A673 (cell line): ENCODE data around the gene NES. TPM values are rescaled to one million over a fixed set of nuclear protein-coding genes. Genes with fewer than 3 reads are reported as not detected.

ENCODE experiments used
- BruUV-seq: library from RNA; stranded (reverse); fragments of 400-500 nt; replicated peaks from 2 replicates; lab custom pipeline; 2021; lab: Mats Ljungman, UMichigan
- CTCF ChIA-PET: fragments of 300-600 bp; sonication (Branson Sonifier 250); formaldehyde crosslinking; loops from one replicate; lab custom pipeline; 2022; ENCODE audit warnings: antibody characterized with exemption; lab: Charles Lee
- POLR2A ChIA-PET: fragments of 300-600 bp; sonication (Branson Sonifier 250); formaldehyde crosslinking; loops from one replicate; lab custom pipeline; 2022; ENCODE audit warnings: antibody characterized with exemption; ENCODE audit not compliant: low non-redundant PET; lab: Charles Lee
- DNase-seq: peaks from one replicate; pipeline ENCODE4 v3.0.0-alpha.2; 2015; ENCODE audit warnings: low spot score
- H3K27ac ChIP-seq: fragments of 200-600 bp; sonication (generic); 2 replicates; pipeline ENCODE4 v1.5.1; 2016; ENCODE audit warnings: mixed run types, low read depth, mild to moderate bottlenecking, mixed read lengths, antibody characterized with exemption, low read length; ENCODE audit not compliant: poor library complexity, severe bottlenecking
- H3K27me3 ChIP-seq: fragments of 200-600 bp; sonication (generic); replicated peaks from 2 replicates; pipeline ENCODE4 v1.6.1; 2017; ENCODE audit warnings: mixed run types, low read depth, mild to moderate bottlenecking, mixed read lengths, antibody characterized with exemption, low read length; ENCODE audit not compliant: insufficient read depth, poor library complexity
- H3K36me3 ChIP-seq: fragments of 200-600 bp; sonication (generic); 2 replicates; pipeline ENCODE4 v1.6.1; 2016; ENCODE audit warnings: mixed run types, mild to moderate bottlenecking, mixed read lengths, antibody characterized with exemption, low read length; ENCODE audit not compliant: insufficient read depth, poor library complexity, severe bottlenecking
- H3K4me1 ChIP-seq: fragments of 200-600 bp; sonication (generic); 2 replicates; pipeline ENCODE4 v1.6.1; 2017; ENCODE audit warnings: mixed run types, mild to moderate bottlenecking, mixed read lengths, antibody characterized with exemption, low read length; ENCODE audit not compliant: insufficient read depth, poor library complexity, severe bottlenecking
- H3K4me3 ChIP-seq: fragments of 200-600 bp; sonication (generic); 2 replicates; pipeline ENCODE4 v1.5.1; 2016; ENCODE audit warnings: low read depth, mixed run types, mild to moderate bottlenecking, mixed read lengths, low read length; ENCODE audit not compliant: poor library complexity, severe bottlenecking
- H3K9me3 ChIP-seq: fragments of 200-600 bp; sonication (generic); 2 replicates; pipeline ENCODE4 v1.6.1; 2016; ENCODE audit warnings: mixed run types, low read depth, mild to moderate bottlenecking, mixed read lengths, antibody characterized with exemption, low read length; ENCODE audit not compliant: poor library complexity, severe bottlenecking
- EZH2 ChIP-seq: fragments of 200-600 bp; sonication (generic); IDR thresholded peaks from 2 replicates; pipeline ENCODE4 v1.6.1; 2017; ENCODE audit warnings: borderline replicate concordance, low read depth, mild to moderate bottlenecking, mixed read lengths, antibody characterized with exemption, low read length; ENCODE audit not compliant: poor library complexity, severe bottlenecking
- intact Hi-C: fragments of 100-400 bp; cut with micrococcal nuclease; formaldehyde crosslinking; loops from one replicate; pipeline ENCODE4 v1.10.0; 2022; ENCODE audit not compliant: unreplicated experiment
- total RNA-seq: library from RNA; stranded (reverse); gene quantifications from 2 replicates; pipeline ENCODE4 v1.2.3, GENCODE V29; 2021
- TF ChIP-seq, protein P1 (sequence below): fragments of 300-800, 200-600 bp; sonication (generic); conservative IDR thresholded peaks from 2 replicates; pipeline ENCODE4 v1.5.1; 2017; ENCODE audit warnings: low read depth, mild to moderate bottlenecking, antibody characterized with exemption, low read length, moderate library complexity, mixed read lengths

NES gene
- total RNA-seq, 1 experiment from 2014 or later = 8.7 TPM

DNA sequence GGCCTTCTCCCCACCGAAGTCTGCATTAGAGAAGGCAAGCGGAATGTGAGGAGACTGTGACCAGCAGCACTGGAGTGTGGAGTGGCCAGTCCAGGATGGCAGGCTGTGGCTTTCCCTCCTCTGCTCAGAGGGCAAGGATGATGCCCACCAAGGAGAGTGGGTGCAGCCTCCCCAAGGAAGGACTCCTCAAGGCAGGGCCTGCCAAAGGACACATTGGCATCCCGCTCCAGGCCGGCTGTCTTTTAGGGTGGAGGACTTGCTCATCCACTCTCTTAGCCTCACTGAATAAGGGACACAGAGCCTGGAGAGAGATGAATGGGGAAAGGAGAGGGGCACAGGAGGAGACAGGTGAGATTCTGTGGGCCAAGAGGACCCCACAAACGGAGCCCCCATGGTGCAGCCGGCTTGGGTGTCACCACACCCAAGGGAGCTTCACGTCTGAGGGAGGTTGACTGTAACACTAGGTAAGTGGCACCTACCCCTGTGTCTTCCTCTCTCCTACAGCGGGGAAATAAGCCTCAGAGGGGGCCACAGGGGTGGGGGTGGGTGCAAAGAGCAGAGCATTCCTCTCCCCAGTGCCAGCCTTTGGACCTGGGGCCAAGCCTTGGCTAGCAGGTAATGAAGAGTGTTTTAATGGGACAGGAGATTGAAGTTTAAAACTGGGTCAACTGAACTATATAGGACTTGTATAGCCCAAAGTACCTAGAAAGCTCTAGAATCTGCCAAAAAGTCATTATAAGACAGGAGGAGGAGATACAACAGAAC lies 4.2 kb upstream of the NES start:
- no peak overlapping the region for H3K4me3 ChIP-seq
- peaks cover 63% of the 10 kb centered on the region for H3K27me3 ChIP-seq
- H3K36me3 ChIP-seq = no peaks in the 10 kb centered on the region
- POLR2A ChIA-PET = no interaction called here
- intact Hi-C loops = loop anchor here (10.0 kb wide), 1 partner anchor 243 kb away; the partner anchor contains the start of gene LRRC71
- H3K9me3 ChIP-seq = no peaks in the 10 kb centered on the region
- CTCF ChIA-PET = no interaction called here
- H3K27ac ChIP-seq = no peak overlapping the region
- no peak for DNase-seq
- BruUV-seq = no TSS peak
- peaks cover 13% of the 10 kb centered on the region for H3K4me1 ChIP-seq
- TF ChIP-seq EZH2 = no peak
- TF ChIP-seq, protein P1, sequence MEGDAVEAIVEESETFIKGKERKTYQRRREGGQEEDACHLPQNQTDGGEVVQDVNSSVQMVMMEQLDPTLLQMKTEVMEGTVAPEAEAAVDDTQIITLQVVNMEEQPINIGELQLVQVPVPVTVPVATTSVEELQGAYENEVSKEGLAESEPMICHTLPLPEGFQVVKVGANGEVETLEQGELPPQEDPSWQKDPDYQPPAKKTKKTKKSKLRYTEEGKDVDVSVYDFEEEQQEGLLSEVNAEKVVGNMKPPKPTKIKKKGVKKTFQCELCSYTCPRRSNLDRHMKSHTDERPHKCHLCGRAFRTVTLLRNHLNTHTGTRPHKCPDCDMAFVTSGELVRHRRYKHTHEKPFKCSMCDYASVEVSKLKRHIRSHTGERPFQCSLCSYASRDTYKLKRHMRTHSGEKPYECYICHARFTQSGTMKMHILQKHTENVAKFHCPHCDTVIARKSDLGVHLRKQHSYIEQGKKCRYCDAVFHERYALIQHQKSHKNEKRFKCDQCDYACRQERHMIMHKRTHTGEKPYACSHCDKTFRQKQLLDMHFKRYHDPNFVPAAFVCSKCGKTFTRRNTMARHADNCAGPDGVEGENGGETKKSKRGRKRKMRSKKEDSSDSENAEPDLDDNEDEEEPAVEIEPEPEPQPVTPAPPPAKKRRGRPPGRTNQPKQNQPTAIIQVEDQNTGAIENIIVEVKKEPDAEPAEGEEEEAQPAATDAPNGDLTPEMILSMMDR = no peak

GRCh38 chr1:156680056-156680455 lies 2.8 kb upstream of the NES start:
- no peak overlapping the region for H3K27ac ChIP-seq
- H3K4me1 ChIP-seq = peaks cover 13% of the 10 kb centered on the region
- no peaks in the 10 kb centered on the region for H3K36me3 ChIP-seq
- peaks cover 69% of the 10 kb centered on the region for H3K27me3 ChIP-seq
- no peak overlapping the region for H3K4me3 ChIP-seq
- no peak for TF ChIP-seq EZH2
- TF ChIP-seq, protein P1 = no peak
- intact Hi-C loops = loop anchor here (10.0 kb wide), 1 partner anchor 245 kb away; the partner anchor contains the start of gene LRRC71
- no peaks in the 10 kb centered on the region for H3K9me3 ChIP-seq
- ChIA-PET POLR2A (no interaction called here), CTCF (interaction anchor here (1.0 kb wide), 1 partner anchor 20 kb away, joined by 4 read pairs; no protein-coding TSS in a partner anchor)
- no TSS peak for BruUV-seq
- no peak for DNase-seq

DNA sequence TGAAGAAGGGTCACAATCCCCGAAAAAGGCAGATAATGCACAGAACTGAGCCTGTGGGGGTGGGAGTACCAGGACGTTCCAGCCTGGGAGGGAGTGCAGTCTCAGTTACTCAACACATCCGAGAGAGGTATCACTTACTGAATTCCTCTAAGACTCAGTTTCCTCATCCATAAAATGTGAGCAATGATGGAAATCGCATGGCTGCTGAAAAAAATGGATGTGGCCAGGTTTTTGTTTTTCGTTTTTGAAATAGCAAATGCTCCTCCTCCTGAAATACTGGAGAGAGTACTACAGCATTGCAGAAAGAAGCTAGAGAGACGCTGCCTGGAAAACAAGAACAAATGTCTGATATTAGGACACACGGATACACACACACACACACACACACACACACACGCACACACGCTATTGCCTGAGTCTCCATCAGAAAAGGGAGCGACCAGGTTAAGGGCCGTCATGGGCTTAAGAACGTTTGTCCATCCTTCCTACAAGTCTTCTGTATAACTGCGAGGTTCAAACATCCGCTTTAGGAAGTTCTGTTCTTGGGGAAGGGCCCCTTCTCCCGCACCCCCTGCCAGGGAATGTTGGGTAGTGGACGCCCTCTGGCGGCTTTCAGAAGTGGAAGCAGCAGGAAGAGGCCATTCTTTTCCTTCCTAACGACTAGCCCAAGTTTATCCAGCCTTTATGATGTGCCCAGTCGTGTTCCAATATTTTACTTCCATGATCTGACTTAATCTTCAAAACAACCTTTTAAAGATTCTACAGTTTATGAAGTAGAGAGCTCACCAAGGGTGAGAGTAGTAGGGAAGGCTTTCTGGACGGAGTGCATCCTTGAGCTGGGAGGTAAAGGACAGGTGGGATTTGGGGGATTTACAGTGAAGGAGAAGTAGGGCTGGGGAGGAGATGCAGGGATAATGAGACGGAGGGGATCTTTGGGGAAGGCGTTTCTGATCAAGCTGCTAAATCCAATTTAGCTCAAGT lies 699 bp upstream of the NES start:
- peak overlapping the region; percentile 40 for H3K4me3 ChIP-seq
- CTCF ChIA-PET = interaction anchor here (0.9 to 1.6 kb wide), 5 partner anchors 11 to 56 kb away, joined by 3 to 6 read pairs (median 4); no protein-coding TSS in a partner anchor
- intact Hi-C loops = loop anchor here (2.0 to 5.0 kb wide), 3 partner anchors 17 to 96 kb away; no protein-coding TSS in a partner anchor
- POLR2A ChIA-PET = no interaction called here
- H3K9me3 ChIP-seq = no peaks in the 10 kb centered on the region
- peaks cover 65% of the 10 kb centered on the region for H3K27me3 ChIP-seq
- BruUV-seq = no TSS peak
- TF ChIP-seq, protein P1 = peak; percentile 96
- TF ChIP-seq EZH2 = no peak
- peak; percentile 86 for DNase-seq
- peaks cover 13% of the 10 kb centered on the region for H3K4me1 ChIP-seq
- no peak overlapping the region for H3K27ac ChIP-seq
- no peaks in the 10 kb centered on the region for H3K36me3 ChIP-seq
